MCF 10A (cell line): ENCODE results near the gene PAGE2. TPM values are rescaled to one million over a fixed set of nuclear protein-coding genes. Genes with fewer than 3 reads are reported as not detected.
"Not testable (repeated sequence)": the region's sequence is repeated elsewhere in the genome, so short reads cannot be mapped to it uniquely, and the experiment has no call there.

Experiments
- Bru-seq: library from RNA; stranded (reverse); fragments of 400-500 nt; gene quantifications from one replicate; lab custom pipeline; 2021; lab: Mats Ljungman, UMichigan
- BruChase-seq, 2 experiments: library from RNA; stranded (reverse); fragments of 400-500 nt; gene quantifications; one replicate each; lab custom pipeline; 2021; lab: Mats Ljungman, UMichigan
- BruUV-seq: library from RNA; stranded (reverse); fragments of 400-500 nt; replicated peaks from 2 replicates; lab custom pipeline; 2021; lab: Mats Ljungman, UMichigan
- CTCF ChIA-PET: fragments of 300-600 bp; sonication (Branson Sonifier 250); formaldehyde crosslinking; extraction: SDS; loops from one replicate; lab custom pipeline; 2021; ENCODE audit warnings: antibody characterized with exemption, inconsistent platforms; lab: Yijun Ruan, JAX
- POLR2A ChIA-PET: fragments of 300-600, 350-650 bp; sonication (Branson Sonifier 250); formaldehyde crosslinking; extraction: SDS; loops from one replicate; lab custom pipeline; 2020; ENCODE audit warnings: antibody characterized with exemption, inconsistent platforms; lab: Yijun Ruan, JAX
- DNase-seq: peaks from one replicate; pipeline ENCODE4 v3.0.0-alpha.2; 2018; ENCODE audit not compliant: unreplicated experiment
- H3K27ac Mint-ChIP-seq: one replicate; pipeline ENCODE4 v1.8.0; 2022; ENCODE audit warnings: mild to moderate bottlenecking, low read depth, mixed read lengths; ENCODE audit not compliant: unreplicated experiment
- H3K27me3 Mint-ChIP-seq: one replicate; pipeline ENCODE4 v1.8.0; 2022; ENCODE audit warnings: mixed read lengths; ENCODE audit not compliant: insufficient read depth, unreplicated experiment
- H3K36me3 Mint-ChIP-seq: one replicate; pipeline ENCODE4 v1.8.0; 2022; ENCODE audit warnings: mild to moderate bottlenecking, moderate library complexity, mixed read lengths; ENCODE audit not compliant: insufficient read depth, unreplicated experiment
- H3K4me1 Mint-ChIP-seq: one replicate; pipeline ENCODE4 v1.8.0; 2022; ENCODE audit warnings: mixed read lengths; ENCODE audit not compliant: insufficient read depth, unreplicated experiment
- H3K4me3 Mint-ChIP-seq: one replicate; pipeline ENCODE4 v1.8.0; 2022; ENCODE audit warnings: mild to moderate bottlenecking, moderate library complexity, mixed read lengths; ENCODE audit not compliant: unreplicated experiment
- H3K9me3 Mint-ChIP-seq: one replicate; pipeline ENCODE4 v1.8.0; 2022; ENCODE audit warnings: mixed read lengths; ENCODE audit not compliant: unreplicated experiment
- CTCF ChIP-seq: fragments of 200-600 bp; IDR thresholded peaks from one replicate; pipeline ENCODE4 v1.8.0; 2022; ENCODE audit warnings: antibody characterized with exemption, mild to moderate bottlenecking; ENCODE audit not compliant: unreplicated experiment
- intact Hi-C: fragments of 100-400 bp; cut with micrococcal nuclease; formaldehyde crosslinking; loops from 2 replicates; pipeline ENCODE4 v1.14.1; 2022
- long read RNA-seq: library from polyadenylated mRNA; stranded (forward); transcript quantifications from one replicate; pipeline ENCODE4 v2.0.0, GENCODE V29; 2022
- total RNA-seq: library from RNA; stranded (reverse); gene quantifications from 2 replicates; pipeline ENCODE4 v1.2.3, GENCODE V29; 2022

PAGE2 gene
- total RNA-seq: not detected in 2 replicates
- Bru-seq, nascent RNA: not detected
- percentile 26 among the genes with signal in this experiment for BruChase-seq, experiment 1, labeled RNA remaining after a 6-hour chase
- BruChase-seq, experiment 2, labeled RNA remaining after a 2-hour chase: percentile 13 among the genes with signal in this experiment
- long read RNA-seq: 0 reads

GRCh38 chrX:55088795-55089489 is at the start of gene PAGE2:
Gene PAGE2, plus strand, starts transcription at chrX:55089018. Its CDS starts 1,003 bp downstream, at chrX:55090021.
- intact Hi-C loops: no loop called here
- Mint-ChIP-seq H3K9me3 (no peaks in the 10 kb centered on the region), H3K4me1 (no peaks in the 10 kb centered on the region), H3K4me3 (no peak within 1 kb of the TSS), H3K27ac (no peak within 1 kb of the TSS), H3K36me3 (no peaks in the 10 kb centered on the region), H3K27me3 (peaks cover 16% of the 10 kb centered on the region)
- ChIA-PET POLR2A (no interaction called here), CTCF (no interaction called here)
- no peak for TF ChIP-seq CTCF
- DNase-seq: no peak
- no TSS peak for BruUV-seq

GRCh38 chrX:55039471-55039870 is 49.3 kb upstream of the PAGE2 start:
- Mint-ChIP-seq H3K4me1 (no peaks in the 10 kb centered on the region), H3K9me3 (no peaks in the 10 kb centered on the region), H3K27me3 (no peaks in the 10 kb centered on the region), H3K27ac (no peak overlapping the region), H3K36me3 (no peaks in the 10 kb centered on the region), H3K4me3 (no peak overlapping the region)
- no peak for DNase-seq
- ChIA-PET CTCF (interaction anchor here (0.6 kb wide), 1 partner anchor 982 kb away, joined by 3 read pairs; no protein-coding TSS in a partner anchor), POLR2A (no interaction called here)
- intact Hi-C loops: no loop called here
- no TSS peak for BruUV-seq
- no peak for TF ChIP-seq CTCF

- intact Hi-C loops: no loop called here
- no peaks in the 10 kb centered on the region for H3K9me3 Mint-ChIP-seq
- TF ChIP-seq CTCF: no peak
- BruUV-seq: no TSS peak
- no peaks in the 10 kb centered on the region for H3K4me1 Mint-ChIP-seq
- no peaks in the 10 kb centered on the region for H3K36me3 Mint-ChIP-seq
- no peaks in the 10 kb centered on the region for H3K27me3 Mint-ChIP-seq
- no peak overlapping the region for H3K4me3 Mint-ChIP-seq
- ChIA-PET CTCF (interaction anchor here (0.6 kb wide), 2 partner anchors 16 to 496 kb away, joined by 3 read pairs; no protein-coding TSS in a partner anchor), POLR2A (no interaction called here)
- H3K27ac Mint-ChIP-seq: no peak overlapping the region
- no peak for DNase-seq
These were observed 47.3 kb upstream of the PAGE2 start for GRCh38 chrX:55041514-55041913.

GRCh38 chrX:55050599-55050998 is 38.2 kb upstream of the PAGE2 start:
- DNase-seq, H3K4me1 Mint-ChIP-seq, POLR2A ChIA-PET, H3K9me3 Mint-ChIP-seq, BruUV-seq, H3K27ac Mint-ChIP-seq, H3K4me3 Mint-ChIP-seq, H3K36me3 Mint-ChIP-seq: not testable (repeated sequence)
- intact Hi-C loops: loop anchor here (10.0 kb wide), 1 partner anchor 406 kb away; no protein-coding TSS in a partner anchor
- peaks cover 19% of the 10 kb centered on the region for H3K27me3 Mint-ChIP-seq
- CTCF ChIA-PET: interaction anchor here (0.8 kb wide), 1 partner anchor 39 kb away, joined by 3 read pairs; no protein-coding TSS in a partner anchor
